ENCODE data around the gene CLGN. TPM values are rescaled to one million over a fixed set of nuclear protein-coding genes. Genes with fewer than 3 reads are reported as not detected.

Gene CLGN
- polyA plus RNA-seq, 4 donors: 0.38 to 0.88 TPM; not detected in 2

- Histone ChIP-seq H3K27me3 (ENCODE audit: control insufficient read depth in 3 of 3, insufficient read depth in 3 of 3, low read length in 3 of 3) (no peaks in the 10 kb centered on the region), H3K4me3 (ENCODE audit: low read depth in 1 of 3, low read length in 3 of 3) (no peak overlapping the region), H3K36me3 (ENCODE audit: control insufficient read depth in 3 of 3, insufficient read depth in 2 of 3, low read depth in 1 of 3, low read length in 3 of 3) (peaks cover 0 to under 1% (median 0%) of the 10 kb centered on the region in 3 donors), H3K4me1 (ENCODE audit: control insufficient read depth in 3 of 3, insufficient read depth in 2 of 3, low read depth in 1 of 3, low read length in 2 of 3) (peaks cover 0 to 5% (median 4%) of the 10 kb centered on the region in 3 donors), H3K9me3 (ENCODE audit: control insufficient read depth in 2 of 2, insufficient read depth in 1 of 2, low read depth in 1 of 2, low read length in 1 of 2) (no peaks in the 10 kb centered on the region), H3K27ac (ENCODE audit: low read depth in 1 of 3, low read length in 2 of 3) (no peak overlapping the region)
- WGBS, 3 donors: 26 to 51% (median 42%) methylated on average over 3 of the region's 3 CpGs
- DNase-seq (peak in 1 of 2 donors; percentile 47), FAIRE-seq (peak; percentile 47)
Measured at GRCh38 chr4:140357868-140358267, 69.6 kb downstream of the CLGN start.

DNA sequence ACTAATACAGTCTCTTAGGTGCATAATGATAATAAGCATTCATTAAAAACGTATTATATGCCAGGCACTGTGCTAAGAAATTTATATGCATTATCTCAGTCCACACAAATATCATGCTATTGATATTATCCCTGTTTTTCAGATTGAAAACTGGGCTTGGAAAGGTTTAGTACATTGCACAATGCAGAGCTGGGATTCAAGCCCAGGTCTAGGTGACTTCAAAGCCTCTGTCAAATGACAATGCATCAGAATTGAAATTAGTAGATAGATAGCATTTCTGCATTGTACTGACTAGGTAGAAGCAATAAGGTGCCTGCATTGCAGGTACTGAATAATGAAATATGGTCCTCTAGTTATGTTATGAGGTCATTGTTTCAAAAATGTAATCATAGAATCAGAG lies 72.2 kb downstream of the CLGN start:
- Histone ChIP-seq H3K9me3 (ENCODE audit: control insufficient read depth in 2 of 2, insufficient read depth in 1 of 2, low read depth in 1 of 2, low read length in 1 of 2) (no peaks in the 10 kb centered on the region), H3K36me3 (ENCODE audit: control insufficient read depth in 3 of 3, insufficient read depth in 2 of 3, low read depth in 1 of 3, low read length in 3 of 3) (peaks cover 0 to 5% (median 0%) of the 10 kb centered on the region in 3 donors), H3K4me1 (ENCODE audit: control insufficient read depth in 3 of 3, insufficient read depth in 2 of 3, low read depth in 1 of 3, low read length in 2 of 3) (no peaks in the 10 kb centered on the region), H3K27me3 (ENCODE audit: control insufficient read depth in 3 of 3, insufficient read depth in 3 of 3, low read length in 3 of 3) (no peaks in the 10 kb centered on the region), H3K4me3 (ENCODE audit: low read depth in 1 of 3, low read length in 3 of 3) (no peak overlapping the region), H3K27ac (ENCODE audit: low read depth in 1 of 3, low read length in 2 of 3) (no peak overlapping the region)
- WGBS, 3 donors: 67 to 87% (median 86%) methylated on average over 1 of the region's 1 CpG
- FAIRE-seq (no peak), DNase-seq (no peak)

GRCh38 chr4:140353786-140354185 lies 73.7 kb downstream of the CLGN start:
- Histone ChIP-seq H3K4me1 (ENCODE audit: control insufficient read depth in 3 of 3, insufficient read depth in 2 of 3, low read depth in 1 of 3, low read length in 2 of 3) (no peaks in the 10 kb centered on the region), H3K9me3 (ENCODE audit: control insufficient read depth in 2 of 2, insufficient read depth in 1 of 2, low read depth in 1 of 2, low read length in 1 of 2) (no peaks in the 10 kb centered on the region), H3K4me3 (ENCODE audit: low read depth in 1 of 3, low read length in 3 of 3) (no peak overlapping the region), H3K36me3 (ENCODE audit: control insufficient read depth in 3 of 3, insufficient read depth in 2 of 3, low read depth in 1 of 3, low read length in 3 of 3) (peaks cover 0 to 5% (median 0%) of the 10 kb centered on the region in 3 donors), H3K27me3 (ENCODE audit: control insufficient read depth in 3 of 3, insufficient read depth in 3 of 3, low read length in 3 of 3) (no peaks in the 10 kb centered on the region), H3K27ac (ENCODE audit: low read depth in 1 of 3, low read length in 2 of 3) (no peak overlapping the region)
- DNase-seq (no peak), FAIRE-seq (no peak)
- 67 to 85% (median 68%) methylated on average over 6 of the region's 6 CpGs for WGBS, 3 donors

- no peak for FAIRE-seq
Measured at GRCh38 chr4:140351093-140352075, 76.1 kb downstream of the CLGN start.

GRCh38 chr4:140349816-140350215 lies 77.6 kb downstream of the CLGN start:
- Histone ChIP-seq H3K36me3 (ENCODE audit: control insufficient read depth in 3 of 3, insufficient read depth in 2 of 3, low read depth in 1 of 3, low read length in 3 of 3) (peaks cover 0 to 9% (median 0%) of the 10 kb centered on the region in 3 donors), H3K9me3 (ENCODE audit: control insufficient read depth in 2 of 2, insufficient read depth in 1 of 2, low read depth in 1 of 2, low read length in 1 of 2) (peaks cover 0 to 8% of the 10 kb centered on the region in 2 donors), H3K4me1 (ENCODE audit: control insufficient read depth in 3 of 3, insufficient read depth in 2 of 3, low read depth in 1 of 3, low read length in 2 of 3) (peaks cover 2 to 6% (median 4%) of the 10 kb centered on the region in 3 donors), H3K27me3 (ENCODE audit: control insufficient read depth in 3 of 3, insufficient read depth in 3 of 3, low read length in 3 of 3) (no peaks in the 10 kb centered on the region), H3K27ac (ENCODE audit: low read depth in 1 of 3, low read length in 2 of 3) (no peak overlapping the region), H3K4me3 (ENCODE audit: low read depth in 1 of 3, low read length in 3 of 3) (no peak overlapping the region)
- FAIRE-seq (no peak), DNase-seq (no peak)
- WGBS, 3 donors: 69 to 85% (median 82%) methylated on average over 2 of the region's 2 CpGs

More at GRCh38 chr4:140351093-140352075, 76.1 kb downstream of the CLGN start:
- DNase-seq: no peak
- H3K4me1 ChIP-seq (ENCODE audit: control insufficient read depth in 3 of 3, insufficient read depth in 2 of 3, low read depth in 1 of 3, low read length in 2 of 3): peaks cover under 1 to 2% (median 2%) of the 10 kb centered on the region in 3 donors
- 92 to 93% (median 93%) methylated on average over 28 of the region's 28 CpGs for WGBS, 3 donors
- H3K9me3 ChIP-seq (ENCODE audit: control insufficient read depth in 2 of 2, insufficient read depth in 1 of 2, low read depth in 1 of 2, low read length in 1 of 2): no peaks in the 10 kb centered on the region
- no peaks in the 10 kb centered on the region for H3K27me3 ChIP-seq (ENCODE audit: control insufficient read depth in 3 of 3, insufficient read depth in 3 of 3, low read length in 3 of 3)
- H3K27ac ChIP-seq (ENCODE audit: low read depth in 1 of 3, low read length in 2 of 3): no peak overlapping the region
- H3K36me3 ChIP-seq (ENCODE audit: control insufficient read depth in 3 of 3, insufficient read depth in 2 of 3, low read depth in 1 of 3, low read length in 3 of 3): peaks cover 0 to 9% (median 0%) of the 10 kb centered on the region in 3 donors
- H3K4me3 ChIP-seq (ENCODE audit: low read depth in 1 of 3, low read length in 3 of 3): no peak overlapping the region

- H3K9me3 ChIP-seq (ENCODE audit: control insufficient read depth in 2 of 2, insufficient read depth in 1 of 2, low read depth in 1 of 2, low read length in 1 of 2): peaks cover 0 to 16% of the 10 kb centered on the region in 2 donors
- peaks cover 4 to 7% (median 6%) of the 10 kb centered on the region in 3 donors for H3K4me1 ChIP-seq (ENCODE audit: control insufficient read depth in 3 of 3, insufficient read depth in 2 of 3, low read depth in 1 of 3, low read length in 2 of 3)
- no peak overlapping the region for H3K4me3 ChIP-seq (ENCODE audit: low read depth in 1 of 3, low read length in 3 of 3)
- DNase-seq (no peak), FAIRE-seq (no peak)
- no peak overlapping the region for H3K27ac ChIP-seq (ENCODE audit: low read depth in 1 of 3, low read length in 2 of 3)
- peaks cover 0 to 4% (median 0%) of the 10 kb centered on the region in 3 donors for H3K36me3 ChIP-seq (ENCODE audit: control insufficient read depth in 3 of 3, insufficient read depth in 2 of 3, low read depth in 1 of 3, low read length in 3 of 3)
- 88 to 94% (median 92%) methylated on average over 9 of the region's 9 CpGs for WGBS, 3 donors
- H3K27me3 ChIP-seq (ENCODE audit: control insufficient read depth in 3 of 3, insufficient read depth in 3 of 3, low read length in 3 of 3): no peaks in the 10 kb centered on the region
Measured at GRCh38 chr4:140346136-140346535, 81.3 kb downstream of the CLGN start.

DNA sequence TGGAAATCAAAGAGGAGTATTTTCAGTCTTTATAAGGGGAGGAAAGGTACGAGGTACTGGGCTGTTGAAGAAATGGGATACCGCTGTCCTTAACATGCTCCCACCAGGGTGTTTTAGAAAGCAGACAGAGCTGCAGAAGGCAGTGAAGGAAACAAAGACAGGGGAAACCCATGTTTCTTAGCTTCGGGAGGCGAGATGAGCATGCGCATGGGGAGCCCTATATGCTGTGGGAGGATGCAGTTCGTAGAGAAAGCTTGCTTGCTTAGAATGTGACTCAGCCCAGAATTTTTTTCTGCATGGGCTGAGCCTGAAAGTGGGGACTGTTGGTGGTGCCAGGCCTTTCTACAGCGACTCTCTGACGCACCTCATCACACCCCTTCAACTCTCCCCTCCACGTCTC lies 82.8 kb downstream of the CLGN start:
- Histone ChIP-seq H3K4me1 (ENCODE audit: control insufficient read depth in 3 of 3, insufficient read depth in 2 of 3, low read depth in 1 of 3, low read length in 2 of 3) (peaks cover 4 to 7% (median 6%) of the 10 kb centered on the region in 3 donors), H3K4me3 (ENCODE audit: low read depth in 1 of 3, low read length in 3 of 3) (peak overlapping the region in 2 of 3 donors; percentile 4 to 12), H3K36me3 (ENCODE audit: control insufficient read depth in 3 of 3, insufficient read depth in 2 of 3, low read depth in 1 of 3, low read length in 3 of 3) (peaks cover 0 to 3% (median 0%) of the 10 kb centered on the region in 3 donors), H3K9me3 (ENCODE audit: control insufficient read depth in 2 of 2, insufficient read depth in 1 of 2, low read depth in 1 of 2, low read length in 1 of 2) (peaks cover 0 to 16% of the 10 kb centered on the region in 2 donors), H3K27me3 (ENCODE audit: control insufficient read depth in 3 of 3, insufficient read depth in 3 of 3, low read length in 3 of 3) (no peaks in the 10 kb centered on the region), H3K27ac (ENCODE audit: low read depth in 1 of 3, low read length in 2 of 3) (no peak overlapping the region)
- FAIRE-seq (no peak), DNase-seq (no peak)
- WGBS, 3 donors: 81 to 94% (median 85%) methylated on average over 9 of the region's 9 CpGs

DNA sequence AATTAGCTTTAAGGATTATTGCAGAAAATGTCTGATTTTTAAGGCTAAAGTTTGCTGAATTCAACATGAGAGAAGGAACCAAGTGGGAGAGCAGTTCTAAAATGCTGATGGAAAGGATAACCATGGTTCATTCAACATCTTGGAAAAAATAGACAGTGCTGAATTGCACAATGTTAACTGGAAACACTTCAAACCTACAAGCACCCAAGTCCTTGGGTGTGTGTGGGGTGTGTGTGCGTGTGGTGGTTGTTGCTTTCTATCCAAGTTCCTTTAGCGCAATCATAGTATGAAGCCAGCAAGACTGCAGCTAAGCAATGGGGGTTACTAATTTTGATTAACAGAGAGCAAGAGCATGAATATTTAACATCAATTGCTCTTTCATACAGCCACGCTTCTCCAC lies 83.3 kb downstream of the CLGN start:
- peaks cover 0 to 3% (median 0%) of the 10 kb centered on the region in 3 donors for H3K36me3 ChIP-seq (ENCODE audit: control insufficient read depth in 3 of 3, insufficient read depth in 2 of 3, low read depth in 1 of 3, low read length in 3 of 3)
- DNase-seq (peak; percentile 27 to 31), FAIRE-seq (no peak)
- H3K9me3 ChIP-seq (ENCODE audit: control insufficient read depth in 2 of 2, insufficient read depth in 1 of 2, low read depth in 1 of 2, low read length in 1 of 2): peaks cover 0 to 16% of the 10 kb centered on the region in 2 donors
- 79 to 84% (median 79%) methylated on average over 3 of the region's 3 CpGs for WGBS, 3 donors
- H3K27ac ChIP-seq (ENCODE audit: low read depth in 1 of 3, low read length in 2 of 3): peak overlapping the region in 1 of 3 donors; percentile 73
- H3K4me1 ChIP-seq (ENCODE audit: control insufficient read depth in 3 of 3, insufficient read depth in 2 of 3, low read depth in 1 of 3, low read length in 2 of 3): peaks cover 4 to 7% (median 6%) of the 10 kb centered on the region in 3 donors
- peak overlapping the region in 2 of 3 donors; percentile 4 to 12 for H3K4me3 ChIP-seq (ENCODE audit: low read depth in 1 of 3, low read length in 3 of 3)
- no peaks in the 10 kb centered on the region for H3K27me3 ChIP-seq (ENCODE audit: control insufficient read depth in 3 of 3, insufficient read depth in 3 of 3, low read length in 3 of 3)

All from small intestine (tissue), 7 donors.